GM23338 (cell line): ENCODE measurements around the gene IMMP2L. TPM values are rescaled to one million over a fixed set of nuclear protein-coding genes. Genes with fewer than 3 reads are reported as not detected.

ENCODE experiments used
- CREB1 ChIP-seq: fragments of 250-450 bp; sonication (Bioruptor Pico); IDR thresholded peaks from 2 replicates; pipeline ENCODE4 v1.5.0; 2020; ENCODE audit warnings: low read depth, mild to moderate bottlenecking, moderate library complexity
- JUNB ChIP-seq: IDR thresholded peaks from one replicate; pipeline ENCODE4 v1.6.1; 2016; ENCODE audit warnings: antibody characterized with exemption; ENCODE audit not compliant: unreplicated experiment
- POLR2AphosphoS5 ChIP-seq: IDR thresholded peaks from 2 replicates; pipeline ENCODE4 v1.6.1; 2016; ENCODE audit warnings: antibody characterized with exemption, low read depth
- REST ChIP-seq: IDR thresholded peaks from one replicate; pipeline ENCODE4 v1.6.1; 2018; ENCODE audit warnings: antibody characterized with exemption; ENCODE audit not compliant: unreplicated experiment
- STAT1 ChIP-seq: IDR thresholded peaks from one replicate; pipeline ENCODE4 v1.6.1; 2016; ENCODE audit warnings: antibody characterized with exemption; ENCODE audit not compliant: unreplicated experiment
- ZNF114 ChIP-seq: fragments of 250-450 bp; sonication (Bioruptor Pico); IDR thresholded peaks from 2 replicates; pipeline ENCODE4 v1.5.0; 2020; ENCODE audit warnings: mild to moderate bottlenecking, moderate library complexity
- ZNF462 ChIP-seq: fragments of 250-450 bp; sonication (Bioruptor Pico); IDR thresholded peaks from 2 replicates; pipeline ENCODE4 v1.5.0; 2020; ENCODE audit warnings: mild to moderate bottlenecking, moderate library complexity
- polyA plus RNA-seq: library from polyadenylated mRNA; unstranded; fragments of >200 nt; fragmentation: Nextera tagmentation; extraction: Ambion mirVana; gene quantifications from 2 replicates; pipeline ENCODE4 v1.2.1, GENCODE V29; 2016
- total RNA-seq: library from RNA; depleted of rRNA; stranded (reverse); fragments of >200 nt; shearing (Covaris generic); gene quantifications from 2 replicates; pipeline ENCODE4 v1.2.3, GENCODE V29; 2014
- TF ChIP-seq, protein P1 (sequence below): IDR thresholded peaks from 2 replicates; pipeline ENCODE4 v1.6.1; 2016; ENCODE audit warnings: antibody characterized with exemption

IMMP2L gene
- total and polyA plus RNA-seq, 2 experiments from 2014 or later: 7.3 to 14.0 TPM

GRCh38 chr7:110827936-110828335 lies 734.4 kb downstream of the IMMP2L start (continued):
- TF ChIP-seq ZNF462 (CRISPR knock-in tag) (no peak), REST (no peak), ZNF114 (CRISPR knock-in tag) (no peak), STAT1 (no peak), POLR2AphosphoS5 (no peak), CREB1 (CRISPR knock-in tag) (no peak), JUNB (no peak)
- TF ChIP-seq, protein P1, sequence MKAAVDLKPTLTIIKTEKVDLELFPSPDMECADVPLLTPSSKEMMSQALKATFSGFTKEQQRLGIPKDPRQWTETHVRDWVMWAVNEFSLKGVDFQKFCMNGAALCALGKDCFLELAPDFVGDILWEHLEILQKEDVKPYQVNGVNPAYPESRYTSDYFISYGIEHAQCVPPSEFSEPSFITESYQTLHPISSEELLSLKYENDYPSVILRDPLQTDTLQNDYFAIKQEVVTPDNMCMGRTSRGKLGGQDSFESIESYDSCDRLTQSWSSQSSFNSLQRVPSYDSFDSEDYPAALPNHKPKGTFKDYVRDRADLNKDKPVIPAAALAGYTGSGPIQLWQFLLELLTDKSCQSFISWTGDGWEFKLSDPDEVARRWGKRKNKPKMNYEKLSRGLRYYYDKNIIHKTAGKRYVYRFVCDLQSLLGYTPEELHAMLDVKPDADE: no peak
